ENCODE data around the gene PTPRE.

DNA sequence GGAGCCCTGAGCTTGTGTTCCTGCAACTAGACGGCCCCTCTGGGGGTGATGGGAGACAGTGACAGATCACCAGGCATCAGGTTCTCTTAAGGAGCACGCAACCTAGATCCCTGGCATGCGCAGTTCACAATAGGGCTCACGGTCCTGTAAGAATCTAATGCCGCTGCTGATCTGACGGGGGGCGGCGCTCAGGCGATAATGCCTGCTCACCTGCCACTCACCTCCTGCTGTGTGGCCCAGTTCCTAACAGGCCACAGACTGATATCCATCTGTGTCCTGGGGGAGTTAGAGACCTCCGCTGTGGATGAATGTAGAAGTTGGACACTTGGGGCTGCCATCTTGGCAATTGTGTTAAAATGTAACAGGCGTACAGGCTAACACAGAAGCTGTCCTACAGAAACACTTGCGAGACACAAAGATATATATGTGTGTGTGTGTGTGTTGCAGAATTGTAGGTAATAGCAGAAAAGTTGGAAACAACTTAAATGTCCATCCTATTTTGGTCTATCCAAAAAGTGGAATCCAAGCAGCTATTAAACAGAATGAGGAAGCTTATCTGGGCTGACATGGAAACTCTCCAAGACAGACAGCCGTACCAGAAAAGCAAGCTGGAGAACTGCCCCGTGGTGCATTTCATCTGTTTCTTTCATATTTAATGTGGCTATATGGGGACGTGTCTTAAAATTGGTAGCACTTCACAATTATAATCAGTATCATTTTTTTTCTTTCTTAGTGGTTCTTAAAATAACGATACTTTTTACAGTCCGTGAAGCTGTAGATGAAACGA lies 136.5 kb downstream of the PTPRE start:
- TF ChIP-seq, protein P1, sequence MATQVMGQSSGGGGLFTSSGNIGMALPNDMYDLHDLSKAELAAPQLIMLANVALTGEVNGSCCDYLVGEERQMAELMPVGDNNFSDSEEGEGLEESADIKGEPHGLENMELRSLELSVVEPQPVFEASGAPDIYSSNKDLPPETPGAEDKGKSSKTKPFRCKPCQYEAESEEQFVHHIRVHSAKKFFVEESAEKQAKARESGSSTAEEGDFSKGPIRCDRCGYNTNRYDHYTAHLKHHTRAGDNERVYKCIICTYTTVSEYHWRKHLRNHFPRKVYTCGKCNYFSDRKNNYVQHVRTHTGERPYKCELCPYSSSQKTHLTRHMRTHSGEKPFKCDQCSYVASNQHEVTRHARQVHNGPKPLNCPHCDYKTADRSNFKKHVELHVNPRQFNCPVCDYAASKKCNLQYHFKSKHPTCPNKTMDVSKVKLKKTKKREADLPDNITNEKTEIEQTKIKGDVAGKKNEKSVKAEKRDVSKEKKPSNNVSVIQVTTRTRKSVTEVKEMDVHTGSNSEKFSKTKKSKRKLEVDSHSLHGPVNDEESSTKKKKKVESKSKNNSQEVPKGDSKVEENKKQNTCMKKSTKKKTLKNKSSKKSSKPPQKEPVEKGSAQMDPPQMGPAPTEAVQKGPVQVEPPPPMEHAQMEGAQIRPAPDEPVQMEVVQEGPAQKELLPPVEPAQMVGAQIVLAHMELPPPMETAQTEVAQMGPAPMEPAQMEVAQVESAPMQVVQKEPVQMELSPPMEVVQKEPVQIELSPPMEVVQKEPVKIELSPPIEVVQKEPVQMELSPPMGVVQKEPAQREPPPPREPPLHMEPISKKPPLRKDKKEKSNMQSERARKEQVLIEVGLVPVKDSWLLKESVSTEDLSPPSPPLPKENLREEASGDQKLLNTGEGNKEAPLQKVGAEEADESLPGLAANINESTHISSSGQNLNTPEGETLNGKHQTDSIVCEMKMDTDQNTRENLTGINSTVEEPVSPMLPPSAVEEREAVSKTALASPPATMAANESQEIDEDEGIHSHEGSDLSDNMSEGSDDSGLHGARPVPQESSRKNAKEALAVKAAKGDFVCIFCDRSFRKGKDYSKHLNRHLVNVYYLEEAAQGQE (IDR thresholded peaks at IDR 0.05; ENCODE audit: insufficient read depth in 1 of 2, low read depth in 2 of 2, low read length in 2 of 2), result no peak
- TF ChIP-seq POLR2AphosphoS5 (IDR thresholded peaks at IDR 0.05; ENCODE audit: low read depth, low read length) (no peak), SIN3A (IDR thresholded peaks at IDR 0.05; ENCODE audit: borderline replicate concordance, insufficient read depth, low read length) (no peak)

Measured in PFSK-1 (cell line).